ENCODE measurements around the gene ICOS.
"Not testable (repeated sequence)": the region's sequence is repeated elsewhere in the genome, so short reads cannot be mapped to it uniquely, and the experiment has no call there.

ICOS gene

GRCh38 chr2:203914546-203915182, 21.9 kb upstream of the ICOS start:
- DNase-seq (ENCODE audit: low read depth), result no peak
- TF ChIP-seq CTCF (IDR thresholded peaks at IDR 0.05; ENCODE audit: low read length, missing control alignments), result no peak
- no peak overlapping the region for H3K4me3 ChIP-seq (replicated peaks; ENCODE audit: low read depth, low read length)

- TF ChIP-seq CTCF (IDR thresholded peaks at IDR 0.05; ENCODE audit: low read length, missing control alignments), result no peak
- no peak for DNase-seq (ENCODE audit: low read depth)
These were observed 21.3 kb upstream of the ICOS start for GRCh38 chr2:203915256-203915655.

GRCh38 chr2:203916756-203917155, 19.8 kb upstream of the ICOS start:
- no peak for DNase-seq (ENCODE audit: low read depth)
- no peak for TF ChIP-seq CTCF (IDR thresholded peaks at IDR 0.05; ENCODE audit: low read length, missing control alignments)
- no peak overlapping the region for H3K4me3 ChIP-seq (replicated peaks; ENCODE audit: low read depth, low read length)

More at GRCh38 chr2:203915256-203915655, 21.3 kb upstream of the ICOS start:
- H3K4me3 ChIP-seq (replicated peaks; ENCODE audit: low read depth, low read length), result no peak overlapping the region

DNA sequence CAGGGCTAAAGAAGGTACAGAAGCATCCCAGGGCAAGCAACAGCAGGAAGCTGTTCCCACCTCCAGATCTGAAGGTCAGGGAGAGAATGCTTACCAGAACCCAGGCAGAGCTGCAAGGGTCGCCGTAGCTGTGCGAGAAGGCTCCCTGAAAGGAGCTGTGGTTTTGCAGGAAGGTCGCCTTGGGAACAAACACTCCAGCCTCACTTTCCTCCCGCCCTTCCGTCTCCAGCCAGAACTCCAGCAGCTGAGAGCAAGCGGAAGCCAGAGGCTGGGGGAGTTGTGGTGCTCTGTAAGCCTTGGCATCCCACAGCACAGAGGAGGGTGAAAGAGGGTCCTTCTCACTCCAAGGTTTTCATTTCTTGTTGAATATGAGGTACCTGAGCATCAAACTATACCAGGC, 18.3 kb upstream of the ICOS start:
- peak; percentile 29 for DNase-seq (ENCODE audit: low read depth)
- TF ChIP-seq CTCF (IDR thresholded peaks at IDR 0.05; ENCODE audit: low read length, missing control alignments), result no peak
- no peak overlapping the region for H3K4me3 ChIP-seq (replicated peaks; ENCODE audit: low read depth, low read length)

- peak; percentile 7 for DNase-seq (ENCODE audit: low read depth)
- no peak for TF ChIP-seq CTCF (IDR thresholded peaks at IDR 0.05; ENCODE audit: low read length, missing control alignments)
- no peak overlapping the region for H3K4me3 ChIP-seq (replicated peaks; ENCODE audit: low read depth, low read length)
These were observed 17.7 kb upstream of the ICOS start for GRCh38 chr2:203918839-203919238.

DNA sequence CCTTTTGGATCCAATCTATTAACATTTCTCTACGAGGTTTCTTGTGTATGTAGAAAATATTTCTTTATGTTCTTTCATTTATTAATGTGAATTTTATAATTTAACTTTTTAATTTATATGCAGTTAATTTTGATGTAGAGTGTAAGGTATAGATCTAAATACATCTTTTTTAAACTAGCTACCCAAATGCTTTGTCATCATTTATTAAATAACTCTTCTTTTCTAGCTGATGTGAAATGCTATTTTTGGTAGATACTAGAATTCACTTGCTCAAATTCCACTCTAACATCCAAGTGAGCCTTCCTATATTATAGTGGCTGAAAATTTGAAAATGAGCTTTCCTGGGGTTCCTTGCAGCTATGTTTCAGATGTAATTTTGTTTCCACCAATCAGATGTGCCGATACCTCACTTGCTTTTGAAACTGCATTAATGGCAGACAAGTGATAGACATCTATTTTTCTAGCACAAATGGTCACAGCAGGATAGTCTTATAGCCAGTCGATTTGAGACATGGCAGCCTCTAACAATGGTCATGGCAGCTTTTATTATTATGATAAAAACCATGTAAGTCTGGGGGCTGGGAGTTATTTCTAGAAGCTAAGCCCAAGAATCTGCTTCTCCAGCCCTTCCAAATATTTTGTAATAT, 10.9 kb upstream of the ICOS start:
- no peak for DNase-seq (ENCODE audit: low read depth)
- TF ChIP-seq CTCF (IDR thresholded peaks at IDR 0.05; ENCODE audit: low read length, missing control alignments), result no peak
- no peak overlapping the region for H3K4me3 ChIP-seq (replicated peaks; ENCODE audit: low read depth, low read length)

DNA sequence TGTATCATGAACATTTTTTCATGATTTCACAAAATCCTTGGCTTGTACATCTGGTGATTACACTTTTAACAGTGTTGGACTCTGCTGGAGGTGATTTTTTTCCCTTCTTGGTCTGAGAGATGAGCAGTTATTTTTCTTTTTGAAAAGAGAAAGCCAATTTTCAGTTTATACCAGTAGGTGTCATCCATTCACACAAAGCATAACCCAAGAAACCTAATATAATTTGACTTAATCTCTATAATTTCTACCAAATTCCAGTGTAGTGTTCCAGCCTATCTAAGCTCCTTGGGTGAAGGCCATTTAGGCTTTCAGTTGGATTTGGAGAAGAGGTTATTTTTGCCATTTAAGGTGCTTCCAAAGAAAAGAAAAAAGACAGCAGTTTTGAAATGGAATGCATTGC, 7.7 kb upstream of the ICOS start:
- DNase-seq (ENCODE audit: low read depth), result peak; percentile 32
- peak; percentile 46 for TF ChIP-seq CTCF (IDR thresholded peaks at IDR 0.05; ENCODE audit: low read length, missing control alignments)
- no peak overlapping the region for H3K4me3 ChIP-seq (replicated peaks; ENCODE audit: low read depth, low read length)

- not testable (repeated sequence) for H3K4me3 ChIP-seq (replicated peaks; ENCODE audit: low read depth, low read length)
These were observed 5.3 kb upstream of the ICOS start for GRCh38 chr2:203931262-203931661.

More at GRCh38 chr2:203931262-203931661, 5.3 kb upstream of the ICOS start:
- not testable (repeated sequence) for DNase-seq (ENCODE audit: low read depth)

All from fibroblast of pulmonary artery (primary cell).